VCaP (cell line): Measurements from ENCODE around the gene MET.

Experiments used
- H3K27ac ChIP-seq: fragments of 450-650 bp; 2 replicates; pipeline ENCODE4 v1.5.1; 2017
- CTCF ChIP-seq: fragments of 450-650 bp; conservative IDR thresholded peaks from 2 replicates; pipeline ENCODE4 v1.5.1; 2017; ENCODE audit warnings: mild to moderate bottlenecking, moderate library complexity

Gene MET

GRCh38 chr7:116769546-116769945, 97.5 kb downstream of the MET start:
- no peak for TF ChIP-seq CTCF
- no peak overlapping the region for H3K27ac ChIP-seq

- no peak overlapping the region for H3K27ac ChIP-seq
- TF ChIP-seq CTCF = no peak
These were observed 98.9 kb downstream of the MET start for GRCh38 chr7:116770941-116771340.

- no peak for TF ChIP-seq CTCF
- H3K27ac ChIP-seq = peak overlapping the region; percentile 31
These were observed 99.6 kb downstream of the MET start for GRCh38 chr7:116771640-116772039.

GRCh38 chr7:116772423-116772863, 100.4 kb downstream of the MET start:
- H3K27ac ChIP-seq = peak overlapping the region; percentile 31
- TF ChIP-seq CTCF = no peak

GRCh38 chr7:116772926-116773749, 101.1 kb downstream of the MET start:
- H3K27ac ChIP-seq = peak overlapping the region; percentile 31; the same call in 1 of the 2 replicates
- TF ChIP-seq CTCF = no peak

- no peak overlapping the region for H3K27ac ChIP-seq
- TF ChIP-seq CTCF = no peak
These were observed 104.0 kb downstream of the MET start for GRCh38 chr7:116776046-116776445.

- no peak for TF ChIP-seq CTCF
- no peak overlapping the region for H3K27ac ChIP-seq
These were observed 104.8 kb downstream of the MET start for GRCh38 chr7:116776610-116777289.
